ENCODE results near the gene SAXO2.
A peak's percentile ranks its signal among the peaks of the same experiment; 100 is the strongest.
"Not testable (repeated sequence)": the region's sequence is repeated elsewhere in the genome, so short reads cannot be mapped to it uniquely, and the experiment has no call there.

The SAXO2 gene

DNA sequence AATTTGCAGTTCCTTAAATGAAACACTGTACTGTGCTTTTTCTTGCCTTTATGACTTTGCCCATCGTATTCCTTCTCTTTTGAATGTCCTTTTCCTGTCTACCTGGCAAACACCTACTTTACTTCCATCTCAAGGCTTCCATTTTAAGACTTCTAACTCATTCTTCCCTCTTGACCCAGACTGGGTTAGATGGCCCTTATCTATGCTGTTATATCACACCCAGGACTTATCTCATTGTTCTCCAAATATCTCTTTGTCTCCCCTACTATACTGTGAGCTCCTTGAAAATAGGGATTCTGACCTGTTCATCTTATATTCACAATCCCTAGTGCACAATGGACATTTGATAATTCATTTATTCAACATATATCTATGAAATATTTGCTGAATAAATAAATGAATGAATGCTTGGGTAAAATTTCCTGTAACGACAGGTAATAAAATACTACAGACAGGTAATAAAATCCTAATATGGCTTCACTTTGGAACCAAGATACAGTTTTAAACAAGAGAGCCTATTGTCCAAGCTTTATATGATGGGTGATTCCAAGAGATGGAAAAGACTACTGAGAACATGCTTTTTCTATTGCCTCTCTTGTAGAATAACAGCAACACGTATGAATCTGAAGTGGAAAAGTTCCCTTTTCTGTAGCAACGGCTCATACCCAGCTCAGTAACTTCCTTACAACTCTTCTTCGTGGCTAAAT is 22.8 kb upstream of the SAXO2 start:
- DNase-seq (ENCODE audit: low read depth), result no peak
- H3K4me3 ChIP-seq (ENCODE audit: control insufficient read depth, low read depth, low read length), result no peak overlapping the region
- TF ChIP-seq, protein P1, sequence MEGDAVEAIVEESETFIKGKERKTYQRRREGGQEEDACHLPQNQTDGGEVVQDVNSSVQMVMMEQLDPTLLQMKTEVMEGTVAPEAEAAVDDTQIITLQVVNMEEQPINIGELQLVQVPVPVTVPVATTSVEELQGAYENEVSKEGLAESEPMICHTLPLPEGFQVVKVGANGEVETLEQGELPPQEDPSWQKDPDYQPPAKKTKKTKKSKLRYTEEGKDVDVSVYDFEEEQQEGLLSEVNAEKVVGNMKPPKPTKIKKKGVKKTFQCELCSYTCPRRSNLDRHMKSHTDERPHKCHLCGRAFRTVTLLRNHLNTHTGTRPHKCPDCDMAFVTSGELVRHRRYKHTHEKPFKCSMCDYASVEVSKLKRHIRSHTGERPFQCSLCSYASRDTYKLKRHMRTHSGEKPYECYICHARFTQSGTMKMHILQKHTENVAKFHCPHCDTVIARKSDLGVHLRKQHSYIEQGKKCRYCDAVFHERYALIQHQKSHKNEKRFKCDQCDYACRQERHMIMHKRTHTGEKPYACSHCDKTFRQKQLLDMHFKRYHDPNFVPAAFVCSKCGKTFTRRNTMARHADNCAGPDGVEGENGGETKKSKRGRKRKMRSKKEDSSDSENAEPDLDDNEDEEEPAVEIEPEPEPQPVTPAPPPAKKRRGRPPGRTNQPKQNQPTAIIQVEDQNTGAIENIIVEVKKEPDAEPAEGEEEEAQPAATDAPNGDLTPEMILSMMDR (IDR thresholded peaks at IDR 0.05; ENCODE audit: control insufficient read depth, insufficient read depth, low read depth, low read length, missing control alignments), result no peak

DNA sequence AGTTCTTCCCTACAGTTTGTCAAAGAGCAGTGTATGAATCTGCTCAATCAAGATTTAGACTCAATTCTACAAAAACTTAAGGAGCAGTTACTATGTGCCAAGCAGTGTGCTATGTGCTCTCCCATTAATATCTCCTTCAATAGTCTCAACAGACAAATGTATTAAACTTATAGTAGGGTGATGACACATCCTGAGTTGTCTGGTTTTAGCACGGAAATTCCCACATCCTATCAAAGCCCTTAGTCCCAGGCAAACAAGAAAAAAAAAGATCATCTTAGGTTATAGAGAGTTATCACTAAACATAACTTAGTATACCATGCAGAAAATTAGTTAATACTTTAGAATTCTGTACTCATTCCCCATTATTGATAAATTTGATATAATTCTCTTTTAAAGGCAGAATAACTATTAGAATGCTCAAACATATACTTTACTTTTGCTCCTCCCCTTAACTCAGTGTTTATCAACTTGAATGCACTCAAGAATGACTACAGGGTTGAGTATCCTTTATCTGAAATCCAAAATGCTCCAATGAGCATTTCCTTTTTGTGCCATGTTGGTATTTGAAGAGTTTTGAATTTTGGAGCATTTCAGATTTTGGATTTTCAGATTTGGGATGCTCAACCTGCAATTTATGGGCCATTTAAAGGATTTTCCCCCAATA is 20.6 kb upstream of the SAXO2 start:
- not testable (repeated sequence) for DNase-seq (ENCODE audit: low read depth)

DNA sequence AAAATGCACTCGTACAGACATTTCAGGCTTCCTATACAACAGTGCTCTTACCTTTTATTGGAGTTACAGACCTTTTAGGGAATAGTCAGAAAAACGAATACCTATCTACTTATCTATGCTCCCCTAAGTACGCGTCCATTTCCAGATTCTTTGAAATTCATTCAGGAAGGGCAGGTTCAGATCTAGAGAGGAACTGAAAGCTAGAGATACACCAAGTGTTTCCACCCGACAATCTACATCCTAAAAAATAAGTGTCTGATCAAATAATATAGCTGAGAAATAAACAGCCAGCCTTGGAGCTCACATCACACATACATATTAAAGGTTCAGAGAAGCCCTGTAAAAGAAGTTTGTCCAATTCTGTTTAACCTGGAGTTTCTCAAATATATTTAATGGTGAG is 19.0 kb upstream of the SAXO2 start:
- DNase-seq (ENCODE audit: low read depth); H3K4me3 ChIP-seq (ENCODE audit: control insufficient read depth, low read depth, low read length): not testable (repeated sequence)

More for the DNA sequence above, 20.6 kb upstream of the SAXO2 start:
- not testable (repeated sequence) for H3K4me3 ChIP-seq (ENCODE audit: control insufficient read depth, low read depth, low read length)

DNA sequence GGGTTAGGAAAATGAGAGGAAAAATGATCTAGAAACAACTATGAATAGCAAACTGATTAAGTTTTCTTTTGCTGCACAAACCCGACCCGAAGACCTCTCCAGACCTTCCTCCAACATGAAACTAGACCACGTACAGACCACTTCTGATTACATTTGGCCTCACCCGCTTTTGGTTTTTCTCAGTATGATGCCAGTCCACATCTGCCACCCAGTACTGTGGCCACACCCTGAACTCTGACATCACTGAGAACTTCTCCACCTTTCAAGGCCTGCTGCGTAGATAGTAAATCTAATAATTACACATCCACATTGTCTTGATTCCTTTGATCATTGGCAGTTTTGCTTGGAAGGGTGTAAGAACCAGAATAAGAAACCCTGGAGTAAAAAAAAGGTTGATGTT is 16.7 kb upstream of the SAXO2 start:
- not testable (repeated sequence) for H3K4me3 ChIP-seq (ENCODE audit: control insufficient read depth, low read depth, low read length); DNase-seq (ENCODE audit: low read depth)

DNA sequence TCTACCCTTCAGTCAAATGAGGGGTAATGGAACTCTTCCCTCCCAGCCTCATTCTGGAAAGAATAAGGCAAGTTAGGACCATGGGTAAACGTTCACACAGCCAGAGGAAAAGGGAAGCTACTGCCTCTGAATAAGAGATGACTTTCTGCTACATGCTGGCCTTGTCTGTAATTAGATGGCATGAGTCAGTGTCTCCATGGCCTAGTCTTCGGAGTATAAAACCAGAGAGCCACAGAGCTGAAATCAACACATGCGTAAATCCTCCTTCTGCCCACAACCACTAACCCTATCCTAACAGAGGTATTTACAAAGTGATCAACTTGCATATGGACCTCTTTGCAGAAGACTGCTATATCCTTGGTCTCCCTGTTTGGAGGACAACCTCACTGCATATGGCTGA is 14.4 kb upstream of the SAXO2 start:
- DNase-seq (ENCODE audit: low read depth), result peak; percentile 1
- not testable (repeated sequence) for H3K4me3 ChIP-seq (ENCODE audit: control insufficient read depth, low read depth, low read length)

DNA sequence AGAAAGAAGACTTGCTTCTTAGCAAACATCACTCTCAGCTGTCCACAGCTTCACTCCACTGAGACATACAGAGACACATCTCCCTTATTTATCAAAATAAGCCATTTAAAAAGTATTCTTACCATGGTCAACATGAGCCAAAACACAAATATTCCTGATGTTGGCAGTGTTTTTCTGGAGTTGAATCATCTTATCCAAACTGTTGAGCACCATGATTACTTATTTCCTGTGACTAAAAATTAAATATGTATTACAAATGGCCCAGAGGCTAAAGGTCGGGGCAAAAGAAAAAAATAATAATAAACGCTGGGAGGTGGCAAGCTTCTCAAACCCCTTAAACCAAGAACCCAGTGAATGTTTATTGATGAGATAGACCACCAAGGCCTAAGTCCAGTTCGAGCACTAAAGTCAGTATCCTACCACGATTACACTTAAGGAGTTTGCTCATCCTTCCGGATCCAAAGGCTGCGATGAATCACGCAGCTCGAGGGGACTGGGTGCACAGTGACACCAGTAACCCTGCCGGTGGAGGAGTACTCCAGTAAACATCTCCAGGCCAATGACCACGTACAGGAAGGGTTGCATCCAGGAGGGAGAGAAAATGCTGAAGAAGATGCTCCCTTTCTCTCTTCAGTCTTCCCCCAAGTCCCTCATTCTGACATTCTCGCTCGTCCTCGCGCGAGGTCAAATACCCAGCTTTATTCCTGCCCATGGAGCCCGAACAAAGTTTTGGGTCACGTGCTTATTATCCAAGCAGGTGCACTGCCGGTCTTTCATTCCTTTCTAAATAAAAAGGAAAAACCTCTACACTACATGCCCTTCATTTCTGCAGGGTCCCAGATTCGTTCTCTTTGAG is 824 bp upstream of the SAXO2 start:
- H3K4me3 ChIP-seq (ENCODE audit: control insufficient read depth, low read depth, low read length), result peak overlapping the region; percentile 88
- not testable (repeated sequence) for DNase-seq (ENCODE audit: low read depth)

DNA sequence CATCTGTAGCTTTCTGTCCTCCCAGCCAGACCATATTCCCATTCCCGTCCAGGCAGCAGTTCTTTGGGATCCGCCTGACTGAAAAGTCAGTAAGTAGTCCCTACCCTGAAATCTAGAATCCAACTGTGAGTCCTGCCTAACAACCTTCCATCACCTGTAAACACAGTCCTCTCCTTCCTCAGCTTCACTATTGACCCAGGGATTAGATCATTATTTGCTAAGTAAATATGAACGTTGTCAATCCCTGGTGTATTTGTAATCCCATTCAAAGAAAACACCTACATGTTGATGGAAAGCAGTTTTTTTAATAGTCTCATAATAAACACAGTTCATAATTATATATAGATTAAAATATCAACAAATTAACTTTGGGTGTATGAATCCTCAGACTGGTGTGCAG is 732 bp downstream of the SAXO2 start:
- no peak for DNase-seq (ENCODE audit: low read depth)

GRCh38 chr15:82267137-82267536 is 4.5 kb downstream of the SAXO2 start:
- not testable (repeated sequence) for DNase-seq (ENCODE audit: low read depth); H3K4me3 ChIP-seq (ENCODE audit: control insufficient read depth, low read depth, low read length)

More for the DNA sequence above, 732 bp downstream of the SAXO2 start:
- H3K4me3 ChIP-seq (ENCODE audit: control insufficient read depth, low read depth, low read length), result peak overlapping the region; percentile 88
- TF ChIP-seq, protein P1 (IDR thresholded peaks at IDR 0.05; ENCODE audit: control insufficient read depth, insufficient read depth, low read depth, low read length, missing control alignments), result no peak

- DNase-seq (ENCODE audit: low read depth); H3K4me3 ChIP-seq (ENCODE audit: control insufficient read depth, low read depth, low read length): not testable (repeated sequence)
Observed at GRCh38 chr15:82268454-82268853, 5.8 kb downstream of the SAXO2 start.

DNA sequence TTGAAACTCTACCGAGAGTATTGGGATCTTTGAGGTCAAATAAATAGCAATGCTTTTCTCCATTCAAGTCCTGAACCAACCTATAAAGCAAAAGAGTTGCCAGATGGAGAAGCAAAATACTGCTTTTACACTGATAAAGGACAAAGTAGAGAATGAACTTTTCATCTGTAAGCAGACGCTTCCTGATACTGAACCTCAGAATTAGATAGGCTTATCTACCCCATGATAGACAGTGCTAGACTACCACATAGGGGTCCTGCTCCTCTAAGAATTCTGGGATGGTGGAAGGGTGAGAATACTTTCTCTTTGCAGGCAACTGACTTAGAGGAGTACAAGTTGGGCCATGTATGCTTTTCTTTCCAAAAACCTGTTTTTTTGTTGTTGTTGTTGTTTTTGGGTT is 9.5 kb downstream of the SAXO2 start:
- DNase-seq (ENCODE audit: low read depth), result no peak
- H3K4me3 ChIP-seq (ENCODE audit: control insufficient read depth, low read depth, low read length), result no peak overlapping the region
- TF ChIP-seq, protein P1 (IDR thresholded peaks at IDR 0.05; ENCODE audit: control insufficient read depth, insufficient read depth, low read depth, low read length, missing control alignments), result no peak
